Jurkat, Clone E6-1 (cell line): ENCODE results near the gene ROM1. TPM values are rescaled to one million over a fixed set of nuclear protein-coding genes. Genes with fewer than 3 reads are reported as not detected.
A peak's percentile ranks its signal among the peaks of the same experiment; 100 is the strongest.
"Not testable (repeated sequence)": the region's sequence is repeated elsewhere in the genome, so short reads cannot be mapped to it uniquely, and the experiment has no call there.

Experiments
- DNase-seq: peaks from one replicate; pipeline ENCODE4 v3.0.0-alpha.2; 2011; ENCODE audit warnings: low read depth, low spot score
- H3K4me3 ChIP-seq: 2 replicates; pipeline ENCODE4 v1.5.1; 2011; ENCODE audit warnings: mild to moderate bottlenecking, low read length, control low read depth, moderate library complexity
- polyA plus RNA-seq: library from polyadenylated mRNA; unstranded; fragments of >200 nt; gene quantifications from one replicate; pipeline ENCODE4 v1.2.1, GENCODE V29; 2012; ENCODE audit warnings: missing spikeins; ENCODE audit not compliant: insufficient read length, insufficient read depth

Gene ROM1, protein sequence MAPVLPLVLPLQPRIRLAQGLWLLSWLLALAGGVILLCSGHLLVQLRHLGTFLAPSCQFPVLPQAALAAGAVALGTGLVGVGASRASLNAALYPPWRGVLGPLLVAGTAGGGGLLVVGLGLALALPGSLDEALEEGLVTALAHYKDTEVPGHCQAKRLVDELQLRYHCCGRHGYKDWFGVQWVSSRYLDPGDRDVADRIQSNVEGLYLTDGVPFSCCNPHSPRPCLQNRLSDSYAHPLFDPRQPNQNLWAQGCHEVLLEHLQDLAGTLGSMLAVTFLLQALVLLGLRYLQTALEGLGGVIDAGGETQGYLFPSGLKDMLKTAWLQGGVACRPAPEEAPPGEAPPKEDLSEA
- polyA plus RNA-seq, result 2.4 TPM

- peak within 1 kb of the TSS; percentile 84 for H3K4me3 ChIP-seq
- peak; percentile 84 for DNase-seq
These were observed at the start of gene ROM1, which contains the start of gene EML3 for GRCh38 chr11:62612366-62613290. Gene ROM1 (plus strand): TSS chr11:62613257. CDS start chr11:62613282, 25 bp downstream. Gene EML3 (minus strand): TSS chr11:62612775. CDS start chr11:62612457, 318 bp downstream.

- no peak for DNase-seq
- H3K4me3 ChIP-seq, result no peak overlapping the region
These were observed 47.8 kb upstream of the ROM1 start for GRCh38 chr11:62565100-62565802.

- H3K4me3 ChIP-seq, result no peak overlapping the region
- DNase-seq, result no peak
These were observed 46.8 kb upstream of the ROM1 start for GRCh38 chr11:62566247-62566646.

DNA sequence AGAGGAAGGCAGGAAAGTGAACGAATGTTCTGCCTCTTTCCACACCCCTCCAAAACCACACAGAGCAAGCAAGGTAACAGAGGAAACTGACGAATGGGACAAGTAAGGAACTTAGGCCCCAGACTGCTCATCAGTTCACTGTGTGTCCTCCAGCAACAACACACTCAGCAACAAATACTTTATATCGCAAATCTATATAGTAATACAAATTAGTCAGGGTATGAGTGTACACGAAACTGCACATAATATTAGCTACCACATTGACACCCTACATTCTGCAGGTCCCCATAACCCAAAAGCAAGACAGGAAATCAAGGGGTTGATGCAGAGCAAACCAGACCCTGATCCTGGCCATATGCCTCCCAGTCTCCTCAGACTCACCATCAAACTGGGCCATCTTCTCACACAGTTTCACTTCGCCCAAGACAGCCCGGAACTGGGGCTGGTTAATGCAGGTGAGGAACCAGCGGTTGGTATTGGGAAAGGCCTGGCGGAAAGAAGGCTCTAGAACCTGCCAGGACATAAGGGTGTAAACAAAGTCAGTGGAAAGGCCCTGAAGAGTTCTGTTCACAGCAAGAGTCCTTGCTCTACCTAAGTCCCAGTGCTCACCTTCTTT is 45.9 kb upstream of the ROM1 start:
- DNase-seq, result no peak
- H3K4me3 ChIP-seq, result no peak overlapping the region

GRCh38 chr11:62569611-62570010 is 43.4 kb upstream of the ROM1 start:
- no peak for DNase-seq
- H3K4me3 ChIP-seq, result no peak overlapping the region

- not testable (repeated sequence) for H3K4me3 ChIP-seq
These were observed 42.2 kb upstream of the ROM1 start for GRCh38 chr11:62570903-62571302.

GRCh38 chr11:62571493-62571892 is 41.6 kb upstream of the ROM1 start:
- H3K4me3 ChIP-seq, DNase-seq: not testable (repeated sequence)

More at GRCh38 chr11:62570903-62571302, 42.2 kb upstream of the ROM1 start:
- DNase-seq, result not testable (repeated sequence)

DNA sequence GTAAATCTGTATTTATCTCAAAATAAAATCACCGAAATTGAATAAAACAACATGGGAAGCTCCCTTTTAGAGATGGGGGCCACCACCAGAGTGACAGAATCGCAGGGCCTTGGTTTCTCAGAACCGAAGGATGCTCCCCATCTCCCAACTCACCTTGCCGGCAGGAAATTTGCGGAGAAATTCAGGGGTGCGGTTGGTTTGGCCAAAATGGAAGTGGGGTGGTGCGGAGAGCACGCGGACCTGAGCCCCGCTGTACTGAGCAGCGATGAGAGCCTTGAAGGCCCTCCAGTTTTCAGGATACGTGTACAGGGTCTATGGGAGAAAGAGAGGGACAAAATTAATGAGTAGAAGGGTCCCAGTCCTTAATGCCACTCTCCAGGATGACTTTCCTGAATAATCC is 40.6 kb upstream of the ROM1 start:
- DNase-seq, result no peak
- peak overlapping the region; percentile 83 for H3K4me3 ChIP-seq

- H3K4me3 ChIP-seq, result peak overlapping the region; percentile 83
- DNase-seq, result no peak
These were observed 40.0 kb upstream of the ROM1 start for GRCh38 chr11:62573006-62573591.

DNA sequence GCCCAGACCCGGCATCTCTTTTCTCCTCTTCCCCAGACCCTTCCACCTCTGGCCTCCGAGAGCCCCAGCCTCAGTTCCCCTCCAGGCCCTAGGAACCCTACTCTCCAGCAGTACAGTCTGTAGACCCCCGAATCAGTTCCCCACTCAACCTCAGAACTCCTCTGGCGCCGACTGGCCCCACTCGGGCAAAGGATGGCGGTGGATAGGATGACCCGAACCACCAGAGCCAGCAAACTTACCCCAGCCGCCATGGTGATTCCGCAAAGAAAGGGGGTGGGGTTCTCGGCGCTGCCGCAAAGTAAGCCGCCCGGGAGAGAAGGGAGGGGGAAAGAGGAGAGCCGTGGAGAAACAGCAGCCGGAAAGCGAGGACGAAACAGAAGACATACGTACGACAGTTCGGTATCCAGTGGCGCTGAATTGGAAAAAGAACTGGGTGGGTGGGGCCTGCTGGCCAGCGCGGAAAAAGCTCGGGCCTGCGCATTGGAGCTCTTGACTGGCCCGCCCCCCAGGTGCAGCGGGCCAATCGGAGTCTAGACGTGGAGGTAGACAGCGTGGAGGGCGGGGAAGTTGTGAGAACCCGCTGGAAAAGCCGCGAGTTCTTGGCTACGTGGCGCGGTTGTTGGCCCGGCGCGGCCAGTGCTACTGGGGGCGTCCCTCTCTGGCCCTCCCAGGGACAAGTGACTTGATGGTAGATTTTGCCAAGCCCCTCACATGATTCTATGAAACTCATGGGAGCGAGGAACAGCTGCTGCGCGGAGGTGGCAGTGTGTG is 39.3 kb upstream of the ROM1 start, which contains the start of gene EEF1G:
TSS of gene EEF1G (minus strand) at position 300 of the 771 bp plus-strand sequence. CDS start at position 251, 49 bp downstream.
- H3K4me3 ChIP-seq, result peak within 1 kb of the TSS; percentile 83
- DNase-seq, result peak; percentile 100

GRCh38 chr11:62574363-62575071 is 38.5 kb upstream of the ROM1 start:
- no peak for DNase-seq
- H3K4me3 ChIP-seq, result peak overlapping the region; percentile 83

DNA sequence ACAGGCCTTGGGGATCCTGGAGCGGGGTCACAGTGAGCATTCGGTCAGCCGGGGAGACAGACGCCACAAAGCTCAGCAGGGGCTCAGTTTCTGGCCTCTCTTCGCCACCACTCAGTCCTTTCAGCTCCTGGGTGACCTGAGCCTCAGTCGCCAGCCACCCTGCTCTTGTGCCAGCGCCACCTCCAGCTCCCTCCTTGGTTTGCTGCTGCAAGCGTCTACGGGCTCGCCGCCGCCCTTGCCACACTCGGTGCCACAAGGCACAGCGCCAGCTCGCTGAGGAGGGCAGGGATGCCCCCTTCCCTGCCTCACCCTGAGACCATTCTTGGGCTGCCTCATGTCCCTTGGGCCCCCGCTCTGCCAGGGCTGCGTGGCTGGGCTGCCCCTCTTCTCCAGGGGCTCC is 37.9 kb upstream of the ROM1 start:
- DNase-seq, result no peak
- H3K4me3 ChIP-seq, result peak overlapping the region; percentile 83; the same call in 1 of the 2 replicates

- no peak overlapping the region for H3K4me3 ChIP-seq
- no peak for DNase-seq
These were observed 37.2 kb upstream of the ROM1 start for GRCh38 chr11:62575837-62576236.

DNA sequence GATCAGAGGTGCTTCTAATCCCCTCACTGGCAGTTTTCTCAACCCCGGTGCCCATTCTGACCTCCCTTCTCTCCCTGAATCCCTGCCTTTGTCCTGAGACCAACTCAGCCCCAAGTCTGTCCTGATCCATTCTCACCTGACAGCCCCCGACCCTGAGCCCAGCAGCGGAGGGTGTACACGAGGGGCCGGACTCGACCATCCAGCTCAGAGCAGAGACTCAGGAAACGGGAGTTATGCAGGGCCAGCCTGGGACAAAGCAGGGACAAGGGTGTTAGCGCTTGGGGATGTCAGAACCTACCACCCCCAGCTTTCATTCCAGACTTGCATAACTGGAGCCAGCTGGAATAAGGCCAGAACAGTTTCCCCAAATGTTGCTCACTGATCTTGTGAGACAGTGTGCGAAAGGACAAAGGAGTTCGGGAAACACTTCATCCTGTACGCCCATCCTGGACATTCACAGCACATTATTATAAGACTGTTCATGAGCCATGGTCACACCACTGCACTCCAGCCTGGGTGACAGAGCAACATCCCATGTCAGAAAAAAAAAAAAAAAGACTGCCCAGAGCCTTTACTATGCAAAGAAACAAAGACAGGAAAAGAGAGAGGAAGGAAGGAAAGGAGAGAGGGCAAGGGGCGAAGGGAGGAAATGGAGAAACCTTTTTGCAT is 35.9 kb upstream of the ROM1 start:
- no peak overlapping the region for H3K4me3 ChIP-seq
- no peak for DNase-seq

DNA sequence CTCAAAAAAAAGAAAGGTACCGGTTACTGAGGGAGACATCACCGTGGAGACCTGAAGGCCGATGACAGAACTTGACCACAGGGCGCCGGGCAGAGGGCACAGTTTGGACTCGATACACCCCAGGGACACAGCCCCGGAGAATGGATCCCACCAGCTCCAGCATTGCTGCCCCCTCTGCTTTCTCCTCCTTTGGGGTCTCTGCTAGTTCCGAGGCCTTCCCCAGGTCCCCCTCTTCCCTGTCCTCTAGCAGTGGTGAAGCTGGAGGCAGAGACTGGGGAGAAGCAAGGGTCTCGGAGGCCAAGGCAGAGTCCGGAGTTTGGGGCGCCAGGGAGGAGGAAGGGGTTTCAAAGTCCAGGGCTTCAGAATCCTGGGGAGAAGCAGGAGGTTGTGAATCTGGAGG is 34.5 kb upstream of the ROM1 start:
- H3K4me3 ChIP-seq, result no peak overlapping the region
- no peak for DNase-seq

- no peak for DNase-seq
- no peak overlapping the region for H3K4me3 ChIP-seq
These were observed 33.8 kb upstream of the ROM1 start for GRCh38 chr11:62579252-62579651.
